ENCODE data around the gene SLC5A10.

SLC5A10 gene

DNA sequence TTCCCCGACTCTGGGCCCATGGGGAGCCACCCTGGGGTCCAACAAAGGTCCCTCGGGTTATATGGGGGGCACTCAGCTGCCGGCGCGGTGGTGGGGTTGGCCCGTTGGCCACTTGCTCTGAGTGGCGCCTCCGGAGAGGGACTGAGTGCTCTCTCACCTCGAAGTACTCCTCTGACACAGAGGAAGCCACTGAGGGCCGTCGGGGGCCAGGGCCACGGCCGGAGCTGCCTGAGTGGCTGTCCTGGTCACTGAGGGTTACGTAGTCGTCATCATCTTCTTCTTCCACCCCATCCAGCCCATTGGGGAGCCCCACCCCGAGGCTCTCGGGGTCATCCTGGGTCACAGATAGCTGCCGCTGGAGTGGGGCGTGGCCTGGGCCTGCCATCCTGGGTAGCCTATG is 25.7 kb downstream of the SLC5A10 start:
- in situ Hi-C loops (cut with MboI; ENCODE audit: low pct_unique_long_range_greater_than_20kb, low sequenced_read_pairs) = no loop called here
- no peak for DNase-seq

DNA sequence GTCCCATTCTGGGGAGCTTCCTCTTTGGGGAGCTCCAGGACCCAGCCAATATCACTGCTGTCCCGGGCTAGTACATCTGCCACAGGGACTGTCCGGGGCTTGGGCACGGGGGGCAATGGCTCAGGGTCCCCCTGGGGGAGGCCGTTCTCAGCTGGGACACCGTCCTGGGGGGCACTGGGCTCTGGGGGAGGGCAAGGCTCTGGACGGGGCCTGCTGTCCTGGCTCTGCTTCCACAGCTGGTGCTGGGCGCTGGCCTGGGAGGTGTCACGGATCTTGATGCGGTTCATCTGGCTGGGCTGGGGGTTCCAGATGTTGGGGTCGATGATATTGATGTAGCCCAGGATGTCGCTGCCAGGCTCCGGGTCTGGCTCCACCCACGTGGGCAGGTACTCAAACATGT is 26.1 kb downstream of the SLC5A10 start:
- DNase-seq = no peak
- in situ Hi-C loops (cut with MboI; ENCODE audit: low pct_unique_long_range_greater_than_20kb, low sequenced_read_pairs) = no loop called here

DNA sequence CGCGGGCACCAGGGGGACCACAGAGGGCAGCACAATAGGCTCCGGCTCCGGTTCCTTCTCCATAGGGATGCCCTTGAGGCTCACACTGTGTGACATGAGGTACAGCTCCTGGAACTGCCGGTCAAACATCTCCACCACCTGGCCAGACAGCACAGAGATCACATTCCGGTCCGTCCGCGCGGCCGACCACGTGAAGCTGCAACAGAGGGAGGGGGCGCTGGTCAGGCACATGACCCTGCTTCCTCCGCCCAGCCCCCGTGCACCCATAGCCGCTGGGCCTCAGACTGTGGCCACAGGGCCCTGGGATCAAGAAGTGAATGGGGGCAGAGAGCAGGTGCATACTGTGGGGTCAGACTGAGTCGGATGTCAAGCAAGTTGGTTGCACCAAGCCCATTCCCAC is 26.7 kb downstream of the SLC5A10 start:
- in situ Hi-C loops (cut with MboI; ENCODE audit: low pct_unique_long_range_greater_than_20kb, low sequenced_read_pairs) = no loop called here
- DNase-seq = no peak

DNA sequence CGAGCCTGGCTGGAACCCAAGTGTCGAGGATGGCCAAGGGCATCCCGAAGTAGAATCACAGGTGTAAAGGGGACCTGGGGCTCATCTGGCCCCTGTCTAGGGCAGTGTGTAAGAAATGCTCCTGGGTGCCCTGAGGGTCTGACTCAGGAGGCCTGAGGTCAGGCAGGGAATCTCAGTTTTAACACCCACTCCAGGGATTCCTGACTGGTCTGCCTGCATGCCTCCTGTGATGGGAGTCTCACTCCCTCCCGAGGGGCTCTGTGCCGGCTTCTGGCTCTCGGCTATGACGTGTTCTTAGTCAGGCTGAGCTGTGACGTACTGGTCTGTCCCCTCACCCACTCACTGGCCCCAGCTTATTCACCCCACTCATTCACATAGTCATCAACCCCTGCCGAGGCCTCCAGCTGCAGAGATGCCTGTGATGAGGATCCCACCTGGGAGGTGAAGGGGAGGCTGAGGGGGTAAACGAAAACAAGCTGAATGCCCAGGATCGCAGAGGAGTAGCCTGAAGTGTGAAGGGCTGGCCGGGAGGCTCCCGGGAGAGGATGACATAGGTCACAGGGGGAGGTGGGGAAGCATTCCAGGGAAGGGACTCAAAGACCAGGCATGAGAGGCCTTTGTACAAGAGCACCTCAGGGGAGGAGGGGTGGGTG is 28.8 kb downstream of the SLC5A10 start:
- no peak for DNase-seq
- in situ Hi-C loops (cut with MboI; ENCODE audit: low pct_unique_long_range_greater_than_20kb, low sequenced_read_pairs) = no loop called here

DNA sequence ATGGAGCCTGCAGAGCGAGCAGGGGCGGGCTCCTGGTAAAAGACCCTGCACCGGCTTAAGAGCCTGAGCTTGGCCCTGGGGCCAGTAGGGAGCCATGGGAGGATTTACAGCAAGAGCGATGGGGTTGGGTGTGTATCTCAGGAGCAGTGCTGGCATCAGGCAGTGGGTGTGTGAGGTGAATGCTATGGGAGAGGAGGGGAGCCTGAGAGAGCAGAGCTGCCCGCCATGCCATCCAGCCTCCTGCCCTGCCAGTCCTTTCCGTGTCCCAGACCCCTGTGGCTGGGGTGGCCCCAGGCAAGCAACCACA is 29.3 kb downstream of the SLC5A10 start:
- no peak for DNase-seq
- in situ Hi-C loops (cut with MboI; ENCODE audit: low pct_unique_long_range_greater_than_20kb, low sequenced_read_pairs) = no loop called here

DNA sequence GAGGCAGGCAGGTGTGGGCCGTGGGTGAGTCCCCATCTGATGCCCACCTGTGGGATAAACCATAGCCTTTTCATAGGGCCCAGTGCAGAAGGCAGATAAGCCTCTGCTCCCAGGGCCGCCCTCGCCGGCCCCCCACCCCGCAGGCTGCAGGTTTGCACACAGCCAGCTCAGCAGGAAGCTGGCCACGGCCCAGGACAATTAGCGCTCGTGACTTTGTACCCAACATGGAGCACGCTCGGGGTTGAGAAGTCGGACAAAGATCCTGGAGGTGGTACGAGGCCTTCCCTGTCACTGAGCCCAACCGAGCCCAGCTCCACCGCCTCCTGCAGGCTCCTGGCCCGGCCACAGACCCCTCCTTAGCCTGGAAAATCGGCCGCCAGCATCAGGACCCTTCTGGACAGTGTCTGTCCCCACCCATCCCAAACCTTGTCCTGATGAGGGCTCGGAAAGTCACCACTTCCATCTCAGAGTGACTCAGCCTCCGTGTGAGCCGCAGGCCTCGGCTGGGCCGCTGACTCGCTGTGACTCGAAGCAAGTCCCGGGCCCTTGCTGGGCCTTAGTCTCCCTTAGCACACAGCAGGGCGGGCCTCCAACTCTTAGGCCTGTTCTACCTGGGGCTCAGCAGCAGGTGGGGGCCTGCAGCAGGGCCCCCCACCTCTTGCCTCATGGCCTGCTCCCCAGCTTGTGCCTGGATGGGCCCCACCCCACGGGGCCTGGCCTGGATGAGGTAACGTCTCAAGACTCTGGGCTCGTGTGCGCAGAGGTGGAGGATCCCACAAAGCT is 29.9 kb downstream of the SLC5A10 start:
- in situ Hi-C loops (cut with MboI; ENCODE audit: low pct_unique_long_range_greater_than_20kb, low sequenced_read_pairs) = no loop called here
- no peak for DNase-seq

DNA sequence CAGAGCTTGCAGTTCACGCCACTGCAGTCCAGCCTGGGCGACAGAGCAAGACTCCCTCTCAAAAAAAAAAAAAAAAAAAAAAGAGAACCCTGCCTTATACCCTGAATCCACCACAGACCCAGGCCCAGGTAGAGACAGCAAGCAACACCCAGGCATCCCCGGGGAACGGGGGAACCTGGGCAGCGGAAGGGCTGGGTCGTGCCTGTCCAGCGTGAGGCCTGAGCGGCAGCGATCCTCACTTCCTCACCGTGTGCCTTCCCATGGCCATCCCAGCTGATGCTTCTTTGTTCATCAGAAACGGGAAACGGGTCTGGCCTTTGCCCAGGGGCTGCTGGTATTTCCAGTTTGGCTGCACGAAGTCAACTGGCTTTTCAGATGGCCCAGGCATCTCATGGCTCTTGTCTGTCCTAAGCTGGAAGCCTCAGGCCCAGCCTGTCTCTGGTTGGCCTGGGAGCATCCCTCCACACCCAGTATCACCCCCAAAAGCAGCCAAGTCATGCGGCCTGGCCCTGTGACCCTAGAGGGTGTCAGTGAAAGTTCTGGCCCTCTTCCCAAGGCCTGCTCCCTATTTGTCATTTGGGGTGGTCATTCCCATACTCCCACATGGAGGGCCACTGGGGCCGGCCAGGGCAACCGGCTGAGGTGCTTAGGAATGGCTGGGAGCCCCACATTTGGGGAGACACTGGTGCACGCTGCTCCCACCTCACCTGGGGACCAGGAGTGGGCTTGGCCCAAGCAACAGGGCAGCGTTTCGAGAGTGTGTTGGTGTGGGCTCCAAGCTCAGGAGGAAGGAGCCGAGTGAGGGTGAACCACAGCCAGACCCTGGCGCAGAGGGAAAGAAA is 32.5 kb downstream of the SLC5A10 start:
- in situ Hi-C loops (cut with MboI; ENCODE audit: low pct_unique_long_range_greater_than_20kb, low sequenced_read_pairs) = no loop called here
- no peak for DNase-seq

DNA sequence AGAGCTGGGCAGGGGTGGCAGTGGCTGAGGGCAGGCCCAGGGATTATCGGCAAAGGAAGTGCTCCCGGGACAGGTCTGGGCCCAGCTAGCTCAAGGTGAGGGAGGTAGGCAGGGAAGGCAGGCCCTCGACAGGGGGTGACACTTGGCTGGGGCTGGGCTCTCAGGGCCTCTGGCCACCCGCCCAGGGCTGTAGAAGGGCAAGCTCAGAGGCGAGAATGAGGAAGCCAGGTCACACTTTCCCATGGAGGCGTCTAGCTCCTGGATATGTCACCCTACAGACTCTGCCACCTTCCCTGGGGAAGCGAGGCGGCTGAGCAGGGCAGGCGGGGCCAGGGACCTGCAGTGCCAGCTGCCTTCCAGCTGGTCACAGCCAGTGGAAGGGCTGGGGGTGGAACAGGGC is 33.5 kb downstream of the SLC5A10 start:
- no peak for DNase-seq
- in situ Hi-C loops (cut with MboI; ENCODE audit: low pct_unique_long_range_greater_than_20kb, low sequenced_read_pairs) = no loop called here

DNA sequence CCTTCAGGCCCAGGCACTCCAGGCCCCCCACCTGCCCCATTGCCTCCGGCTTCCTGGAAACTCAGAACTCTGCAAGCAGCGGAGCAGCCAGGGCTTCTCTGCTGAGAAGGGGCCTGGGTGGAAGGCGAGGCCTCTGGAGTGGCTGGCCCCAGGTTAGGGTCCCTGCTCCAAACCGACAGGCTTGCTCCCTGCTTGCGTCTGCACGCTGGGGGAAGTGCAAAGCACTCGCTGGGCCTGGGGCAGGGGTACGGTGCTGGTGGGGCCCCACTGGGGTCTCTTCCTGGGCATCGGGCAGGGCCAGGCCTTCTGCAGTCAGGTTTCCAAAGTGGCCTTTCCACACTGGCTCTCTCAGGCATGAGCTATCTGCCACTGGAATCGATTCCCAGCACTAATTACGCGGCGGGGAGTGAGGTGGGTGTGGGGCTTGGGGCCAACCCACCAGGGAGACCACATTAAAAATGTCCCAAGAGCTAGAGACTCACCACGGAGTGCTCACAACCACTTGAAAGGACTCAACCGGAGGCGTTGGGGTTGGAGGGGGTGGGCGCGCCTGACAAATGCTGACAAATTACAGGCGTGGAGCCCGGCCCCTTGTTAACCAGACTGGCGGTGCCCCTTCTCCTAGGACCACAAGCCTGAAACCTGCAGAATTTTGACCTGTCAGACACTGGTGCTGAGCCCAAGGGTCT is 34.7 kb downstream of the SLC5A10 start:
- in situ Hi-C loops (cut with MboI; ENCODE audit: low pct_unique_long_range_greater_than_20kb, low sequenced_read_pairs) = no loop called here
- no peak for DNase-seq

DNA sequence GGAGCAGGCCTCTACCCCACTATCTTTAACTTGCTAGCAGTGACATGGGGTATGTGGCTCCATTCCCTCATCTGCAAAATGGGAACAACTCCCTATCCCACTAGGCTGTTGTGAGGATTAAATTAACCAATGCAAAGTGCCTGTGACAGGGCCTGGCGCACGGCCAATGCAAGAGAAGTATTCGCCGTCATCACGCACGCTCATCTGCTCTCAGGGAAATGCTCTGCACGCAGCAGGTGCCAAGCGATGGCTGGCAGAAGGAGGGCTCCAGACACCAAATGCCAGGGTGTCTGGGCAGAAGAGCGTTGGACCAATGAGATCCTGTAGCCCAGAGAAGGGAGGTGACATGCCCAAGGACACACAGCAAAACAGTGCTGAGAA is 35.3 kb downstream of the SLC5A10 start:
- DNase-seq = no peak
- in situ Hi-C loops (cut with MboI; ENCODE audit: low pct_unique_long_range_greater_than_20kb, low sequenced_read_pairs) = no loop called here

DNA sequence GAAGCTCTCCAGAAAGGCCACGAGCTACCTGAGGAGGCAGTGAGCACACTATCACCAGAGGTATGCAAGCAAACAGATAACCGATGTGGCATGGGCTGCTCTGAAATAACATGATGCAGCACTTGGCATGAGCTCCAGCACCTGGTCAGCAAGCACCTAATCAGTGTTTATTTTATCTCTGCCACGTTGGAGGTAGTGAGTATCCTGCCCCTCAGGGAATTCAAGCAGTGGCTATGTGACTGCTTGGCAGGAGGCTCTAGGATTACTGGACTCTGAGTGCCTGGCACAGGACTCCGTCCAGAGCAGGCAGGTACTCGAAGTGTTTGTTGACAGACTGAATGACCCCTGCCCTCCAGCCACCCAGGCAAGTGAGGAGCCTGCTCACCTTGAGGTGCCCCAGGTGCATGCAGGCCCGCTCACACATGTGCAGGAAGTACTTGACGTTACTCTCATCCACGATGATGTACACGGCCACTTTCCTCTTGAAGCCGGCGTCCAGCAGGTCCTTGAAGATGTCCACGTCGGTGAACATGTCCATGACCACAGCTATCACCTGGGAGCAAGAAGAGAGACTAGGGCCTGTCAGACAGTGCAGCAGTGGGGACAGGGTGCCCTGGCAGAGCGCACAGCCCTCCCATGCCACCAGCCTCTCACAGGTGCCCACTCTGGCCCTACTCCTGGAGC is 36.0 kb downstream of the SLC5A10 start:
- DNase-seq = no peak
- in situ Hi-C loops (cut with MboI; ENCODE audit: low pct_unique_long_range_greater_than_20kb, low sequenced_read_pairs) = no loop called here

DNA sequence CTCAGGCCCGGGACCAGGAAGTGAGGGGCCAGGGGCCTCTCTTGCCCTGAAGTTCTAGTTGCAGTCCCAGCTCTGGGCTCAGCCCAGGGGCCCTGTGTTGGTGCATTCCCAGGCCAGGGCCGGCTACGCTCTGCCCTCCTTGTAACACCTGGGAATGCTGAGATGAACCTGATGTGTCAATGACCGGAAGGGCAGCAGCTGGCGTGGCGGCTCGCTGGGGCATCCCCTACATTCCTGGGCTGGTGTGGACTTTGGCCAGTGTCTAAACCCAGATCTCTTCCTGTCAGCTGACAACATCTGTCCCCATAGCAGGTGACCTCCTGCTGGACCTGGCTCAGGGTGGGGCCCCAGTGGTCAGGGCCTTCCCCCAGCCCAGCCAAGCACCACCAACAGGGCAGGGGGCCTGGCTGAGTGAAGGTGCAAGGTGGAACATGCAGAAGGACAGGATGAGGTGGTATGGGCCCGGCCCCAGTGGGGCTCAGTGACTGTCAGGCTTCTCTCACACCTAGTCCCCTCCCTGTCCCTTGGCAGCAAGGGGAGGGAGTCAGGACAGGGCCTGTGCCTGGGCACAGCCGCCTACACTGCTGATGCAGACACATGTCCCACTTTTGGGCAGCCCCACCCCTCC is 36.7 kb downstream of the SLC5A10 start:
- no peak for DNase-seq
- in situ Hi-C loops (cut with MboI; ENCODE audit: low pct_unique_long_range_greater_than_20kb, low sequenced_read_pairs) = no loop called here

DNA sequence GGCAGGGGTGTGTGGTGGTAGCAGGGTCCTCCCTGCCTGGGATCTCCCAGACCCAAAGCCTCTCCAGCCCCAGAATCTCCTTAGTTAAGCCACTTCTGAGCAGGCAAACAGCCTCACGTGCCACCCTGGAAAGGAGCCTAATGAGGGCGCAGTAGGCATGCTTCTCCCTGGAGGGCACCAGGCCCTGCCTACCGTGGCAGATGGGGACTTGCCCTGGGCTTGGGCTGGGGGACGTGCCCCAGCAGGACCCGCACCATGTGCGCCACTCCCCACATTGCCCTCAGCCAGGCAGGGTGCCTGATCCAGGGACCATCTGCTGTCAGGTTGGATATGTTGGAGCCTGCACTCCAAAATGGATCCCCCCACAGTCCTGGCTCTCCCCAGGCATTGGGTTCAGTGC is 38.4 kb downstream of the SLC5A10 start:
- in situ Hi-C loops (cut with MboI; ENCODE audit: low pct_unique_long_range_greater_than_20kb, low sequenced_read_pairs) = no loop called here
- no peak for DNase-seq

DNA sequence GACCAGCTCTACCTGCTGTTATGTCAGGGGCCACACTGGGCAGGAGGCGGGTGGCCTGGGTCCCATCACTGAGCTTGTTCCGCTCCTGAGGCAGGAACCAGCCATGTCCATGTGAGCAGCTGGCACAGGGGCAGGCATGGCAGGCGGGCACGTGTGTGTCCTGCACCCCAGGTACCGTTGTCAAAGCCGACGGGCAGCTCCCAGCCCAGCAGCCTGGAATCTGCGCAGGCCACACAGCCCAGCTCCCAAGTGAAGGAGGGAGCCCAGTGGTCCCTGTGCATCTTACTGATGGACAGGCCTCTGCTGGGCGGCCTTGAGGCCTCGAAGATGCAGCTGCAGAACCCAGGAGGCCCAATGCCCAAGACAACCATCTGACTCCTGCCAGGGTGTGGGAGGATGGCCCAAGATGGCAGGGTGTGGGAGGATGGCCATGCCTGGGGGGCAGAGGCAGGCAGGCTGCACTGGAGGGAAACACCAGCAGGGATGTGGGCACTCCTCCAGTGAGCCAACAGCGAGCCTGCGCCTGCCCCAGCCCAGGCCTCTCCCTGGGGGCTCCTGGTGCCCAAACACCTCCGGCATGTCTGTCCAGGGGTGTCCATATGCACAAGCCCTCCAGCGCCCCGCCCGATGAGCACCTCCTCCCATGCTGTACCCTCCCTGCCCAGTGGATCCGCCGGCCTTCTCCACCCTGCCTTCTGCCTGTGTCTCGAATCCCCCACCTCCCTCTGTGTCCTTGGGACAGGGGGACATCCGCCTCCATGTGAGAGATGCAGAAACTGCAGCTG is 39.8 kb downstream of the SLC5A10 start:
- DNase-seq = no peak
- in situ Hi-C loops (cut with MboI; ENCODE audit: low pct_unique_long_range_greater_than_20kb, low sequenced_read_pairs) = no loop called here

DNA sequence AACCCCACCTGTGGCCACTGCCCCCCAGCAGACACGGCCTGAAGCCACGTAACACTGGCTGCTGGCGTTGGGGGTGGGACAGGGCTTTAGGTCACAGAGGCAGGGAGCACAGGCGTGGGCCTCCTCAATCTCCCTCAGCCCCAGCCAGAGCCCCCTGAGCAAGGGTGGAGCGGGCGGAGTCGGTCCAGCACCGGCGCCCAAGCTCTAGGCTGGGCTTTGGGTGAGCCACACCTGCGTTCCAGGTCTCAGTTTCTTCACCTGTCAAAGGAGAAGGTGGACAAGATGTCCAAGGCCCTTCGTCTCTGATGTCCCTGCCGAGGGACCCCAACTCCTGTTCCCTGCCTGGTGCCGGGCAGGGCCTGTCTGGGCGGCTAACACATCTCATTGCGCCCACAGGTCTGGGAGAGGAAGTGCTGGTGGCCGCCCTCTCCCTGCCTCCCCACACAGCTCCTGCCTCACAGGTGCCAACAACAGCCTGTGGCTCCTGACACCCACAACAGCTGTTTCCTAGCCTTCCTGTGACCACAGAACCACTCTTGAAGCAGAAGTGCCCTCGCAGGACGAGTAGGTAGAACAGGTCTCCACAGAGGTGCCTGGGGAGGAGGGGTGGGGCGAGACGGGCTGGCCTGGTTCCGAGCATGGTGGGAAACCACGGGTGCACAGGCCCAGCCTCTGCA is 40.6 kb downstream of the SLC5A10 start:
- peak; percentile 80 for DNase-seq
- in situ Hi-C loops (cut with MboI; ENCODE audit: low pct_unique_long_range_greater_than_20kb, low sequenced_read_pairs) = no loop called here

DNA sequence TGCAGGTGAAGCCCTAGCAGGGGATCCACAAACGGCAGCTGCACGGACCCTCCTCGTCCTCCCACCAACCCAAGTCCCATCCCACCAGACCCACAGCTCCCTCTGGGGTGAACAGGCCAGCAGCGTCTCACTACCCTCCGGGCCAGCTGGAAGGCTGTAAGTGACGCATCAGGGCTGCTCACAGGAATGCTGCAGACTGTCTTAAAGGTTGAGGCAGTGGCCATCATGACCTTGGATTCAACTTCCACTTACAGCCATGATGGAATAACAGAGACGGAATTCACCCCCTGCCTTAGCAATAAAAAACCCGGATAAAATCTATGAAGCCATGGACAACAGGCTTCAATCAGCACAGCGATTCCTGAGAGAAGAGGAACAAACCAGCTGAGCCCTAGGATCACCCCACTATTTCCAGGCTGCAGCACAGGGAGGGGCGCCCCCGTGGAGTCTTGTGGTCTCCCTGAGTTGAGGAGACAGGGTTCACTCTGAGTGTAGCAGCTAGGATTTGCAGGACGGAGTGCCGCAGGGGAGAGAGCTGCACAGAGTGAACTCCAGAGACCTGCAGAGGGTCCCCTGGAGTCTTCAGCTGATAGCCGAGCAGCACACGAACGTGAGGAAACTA is 42.1 kb downstream of the SLC5A10 start:
- DNase-seq = no peak
- in situ Hi-C loops (cut with MboI; ENCODE audit: low pct_unique_long_range_greater_than_20kb, low sequenced_read_pairs) = no loop called here

DNA sequence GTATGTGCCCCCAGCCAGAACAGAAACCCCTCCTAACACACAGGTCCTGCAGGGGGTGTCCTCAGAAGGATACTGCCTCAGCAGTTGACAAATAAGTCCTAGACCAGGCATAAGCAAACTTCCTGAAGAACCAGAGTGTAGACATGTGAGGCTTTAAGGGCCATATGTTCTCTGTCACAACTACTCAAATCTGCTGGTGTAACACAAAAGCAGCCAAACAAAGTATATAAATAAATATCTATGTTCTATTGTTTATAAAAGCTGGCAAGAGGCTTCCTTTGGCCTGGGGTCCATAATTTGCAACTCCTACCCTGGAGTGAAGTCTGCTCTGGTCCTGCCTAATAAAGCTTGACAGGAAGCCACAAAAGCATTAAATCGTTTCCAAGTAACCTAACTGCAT is 42.7 kb downstream of the SLC5A10 start:
- DNase-seq = no peak
- in situ Hi-C loops (cut with MboI; ENCODE audit: low pct_unique_long_range_greater_than_20kb, low sequenced_read_pairs) = no loop called here
